SK-N-SH (cell line): Measurements from ENCODE around the gene OPHN1.

Experiments used
- EP300 ChIP-seq, 2 experiments: IDR thresholded peaks; 2 replicates each; pipeline versions ENCODE4 v1.4.0 to v1.6.1; 2012; ENCODE audit warnings: borderline replicate concordance in 1 of 2, low read depth in 1 of 2, low read length in 1 of 2
- EZH2phosphoT487 ChIP-seq: fragments of 200-600 bp; sonication (generic); IDR thresholded peaks from 2 replicates; pipeline ENCODE4 v1.6.1; 2017; ENCODE audit warnings: low read depth, mixed run types, mild to moderate bottlenecking, antibody characterized with exemption, moderate library complexity, borderline replicate concordance
- POLR2AphosphoS5 ChIP-seq: IDR thresholded peaks from 2 replicates; pipeline ENCODE4 v1.6.1; 2012; ENCODE audit warnings: low read depth, low read length
- RAD21 ChIP-seq: IDR thresholded peaks from 2 replicates; pipeline ENCODE4 v1.6.1; 2012; ENCODE audit warnings: mild to moderate bottlenecking, low read length
- RFX5 ChIP-seq: IDR thresholded peaks from 2 replicates; pipeline ENCODE4 v1.6.1; 2012; ENCODE audit warnings: mild to moderate bottlenecking, improper control_type of control experiment, low read length
- ZBTB33 ChIP-seq: IDR thresholded peaks from 2 replicates; pipeline ENCODE4 v1.4.0; 2012; ENCODE audit warnings: low read depth, borderline replicate concordance
- TF ChIP-seq, protein P1 (sequence below): fragments of 200-600 bp; sonication (generic); IDR thresholded peaks from 2 replicates; pipeline ENCODE4 v1.6.1; 2017; ENCODE audit warnings: antibody characterized with exemption, mild to moderate bottlenecking, moderate library complexity

DNA sequence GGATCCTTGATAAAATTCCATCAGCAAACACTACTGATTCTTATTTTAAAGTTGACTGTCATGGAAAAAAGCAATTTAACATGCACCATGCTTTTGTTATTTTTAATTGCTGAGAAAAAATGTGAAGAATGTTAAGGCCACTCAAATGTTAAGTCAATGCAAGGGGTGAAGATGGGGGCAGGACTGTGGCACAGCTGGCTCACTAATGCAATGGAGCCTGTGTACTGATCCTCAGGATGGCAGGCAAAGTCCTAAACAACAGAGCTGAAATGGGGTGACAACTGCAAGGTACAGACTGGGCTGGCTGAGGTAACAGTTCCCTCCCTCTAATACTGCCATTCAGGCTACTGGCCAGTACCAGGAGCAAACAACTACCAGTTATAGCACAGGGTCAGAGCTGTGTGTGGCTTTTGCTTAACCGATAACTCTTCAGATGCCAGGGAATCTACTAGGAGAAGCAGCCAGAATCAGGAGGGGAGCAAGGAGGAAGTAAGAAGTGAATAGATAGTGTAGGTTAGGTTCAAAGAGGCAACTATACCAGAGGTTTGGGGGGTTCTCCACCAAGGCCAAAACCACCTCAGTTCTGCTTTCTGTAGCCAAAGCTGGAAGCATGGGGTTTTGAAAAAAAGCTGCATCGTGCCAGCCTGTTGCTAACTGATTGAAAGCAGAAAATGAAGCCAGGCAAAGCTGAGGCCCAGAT, 372.6 kb downstream of the OPHN1 start:
- TF ChIP-seq RFX5 (no peak), POLR2AphosphoS5 (no peak), RAD21 (no peak), ZBTB33 (no peak), EZH2phosphoT487 (no peak), EP300 (IDR thresholded peaks at IDR 0.05; ENCODE audit: borderline replicate concordance in 1 of 2, low read depth in 1 of 2, low read length in 1 of 2) (no peak)
- TF ChIP-seq, protein P1, sequence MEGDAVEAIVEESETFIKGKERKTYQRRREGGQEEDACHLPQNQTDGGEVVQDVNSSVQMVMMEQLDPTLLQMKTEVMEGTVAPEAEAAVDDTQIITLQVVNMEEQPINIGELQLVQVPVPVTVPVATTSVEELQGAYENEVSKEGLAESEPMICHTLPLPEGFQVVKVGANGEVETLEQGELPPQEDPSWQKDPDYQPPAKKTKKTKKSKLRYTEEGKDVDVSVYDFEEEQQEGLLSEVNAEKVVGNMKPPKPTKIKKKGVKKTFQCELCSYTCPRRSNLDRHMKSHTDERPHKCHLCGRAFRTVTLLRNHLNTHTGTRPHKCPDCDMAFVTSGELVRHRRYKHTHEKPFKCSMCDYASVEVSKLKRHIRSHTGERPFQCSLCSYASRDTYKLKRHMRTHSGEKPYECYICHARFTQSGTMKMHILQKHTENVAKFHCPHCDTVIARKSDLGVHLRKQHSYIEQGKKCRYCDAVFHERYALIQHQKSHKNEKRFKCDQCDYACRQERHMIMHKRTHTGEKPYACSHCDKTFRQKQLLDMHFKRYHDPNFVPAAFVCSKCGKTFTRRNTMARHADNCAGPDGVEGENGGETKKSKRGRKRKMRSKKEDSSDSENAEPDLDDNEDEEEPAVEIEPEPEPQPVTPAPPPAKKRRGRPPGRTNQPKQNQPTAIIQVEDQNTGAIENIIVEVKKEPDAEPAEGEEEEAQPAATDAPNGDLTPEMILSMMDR, result no peak
